H1 (cell line): ENCODE data around the gene ANKS1B.

Experiments used
- MAFK ChIP-seq: IDR thresholded peaks from 2 replicates; pipeline ENCODE4 v1.6.1; 2012; ENCODE audit warnings: low read depth, mild to moderate bottlenecking, improper control_type of control experiment, low read length
- SP4 ChIP-seq: IDR thresholded peaks from 2 replicates; pipeline ENCODE4 v1.6.1; 2012; ENCODE audit warnings: low read length, inconsistent platforms
- SUZ12 ChIP-seq: fragments of 200-600 bp; sonication (generic); IDR thresholded peaks from 2 replicates; pipeline ENCODE4 v1.6.1; 2012; ENCODE audit warnings: mild to moderate bottlenecking, inconsistent platforms, low read length, moderate library complexity, mixed read lengths
- USF2 ChIP-seq: IDR thresholded peaks from 2 replicates; pipeline ENCODE4 v1.6.1; 2011; ENCODE audit warnings: low read length, improper control_type of control experiment
- TF ChIP-seq, protein P1 (sequence below), 3 experiments: IDR thresholded peaks; 1 replicate in 2 of 3; 2 replicates in 1 of 3; pipeline versions ENCODE4 v1.5.1 to v1.6.1; 2011; ENCODE audit warnings: low read length in 3 of 3, mild to moderate bottlenecking in 3 of 3, inconsistent platforms in 2 of 3, low read depth in 1 of 3, moderate library complexity in 1 of 3; ENCODE audit not compliant: insufficient read depth in 1 of 3; ENCODE audit errors: control extremely low read depth in 1 of 3
- TF ChIP-seq, protein P2 (sequence below): IDR thresholded peaks from 2 replicates; pipeline ENCODE4 v1.6.1; 2012; ENCODE audit warnings: low read length, inconsistent platforms

- TF ChIP-seq SUZ12 (no peak), MAFK (no peak), USF2 (no peak), SP4 (no peak)
- TF ChIP-seq, protein P1, sequence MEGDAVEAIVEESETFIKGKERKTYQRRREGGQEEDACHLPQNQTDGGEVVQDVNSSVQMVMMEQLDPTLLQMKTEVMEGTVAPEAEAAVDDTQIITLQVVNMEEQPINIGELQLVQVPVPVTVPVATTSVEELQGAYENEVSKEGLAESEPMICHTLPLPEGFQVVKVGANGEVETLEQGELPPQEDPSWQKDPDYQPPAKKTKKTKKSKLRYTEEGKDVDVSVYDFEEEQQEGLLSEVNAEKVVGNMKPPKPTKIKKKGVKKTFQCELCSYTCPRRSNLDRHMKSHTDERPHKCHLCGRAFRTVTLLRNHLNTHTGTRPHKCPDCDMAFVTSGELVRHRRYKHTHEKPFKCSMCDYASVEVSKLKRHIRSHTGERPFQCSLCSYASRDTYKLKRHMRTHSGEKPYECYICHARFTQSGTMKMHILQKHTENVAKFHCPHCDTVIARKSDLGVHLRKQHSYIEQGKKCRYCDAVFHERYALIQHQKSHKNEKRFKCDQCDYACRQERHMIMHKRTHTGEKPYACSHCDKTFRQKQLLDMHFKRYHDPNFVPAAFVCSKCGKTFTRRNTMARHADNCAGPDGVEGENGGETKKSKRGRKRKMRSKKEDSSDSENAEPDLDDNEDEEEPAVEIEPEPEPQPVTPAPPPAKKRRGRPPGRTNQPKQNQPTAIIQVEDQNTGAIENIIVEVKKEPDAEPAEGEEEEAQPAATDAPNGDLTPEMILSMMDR (IDR thresholded peaks at IDR 0.05; ENCODE audit: control extremely low read depth in 1 of 3, insufficient read depth in 1 of 3, low read depth in 1 of 3, low read length in 3 of 3), result no peak
- TF ChIP-seq, protein P2, sequence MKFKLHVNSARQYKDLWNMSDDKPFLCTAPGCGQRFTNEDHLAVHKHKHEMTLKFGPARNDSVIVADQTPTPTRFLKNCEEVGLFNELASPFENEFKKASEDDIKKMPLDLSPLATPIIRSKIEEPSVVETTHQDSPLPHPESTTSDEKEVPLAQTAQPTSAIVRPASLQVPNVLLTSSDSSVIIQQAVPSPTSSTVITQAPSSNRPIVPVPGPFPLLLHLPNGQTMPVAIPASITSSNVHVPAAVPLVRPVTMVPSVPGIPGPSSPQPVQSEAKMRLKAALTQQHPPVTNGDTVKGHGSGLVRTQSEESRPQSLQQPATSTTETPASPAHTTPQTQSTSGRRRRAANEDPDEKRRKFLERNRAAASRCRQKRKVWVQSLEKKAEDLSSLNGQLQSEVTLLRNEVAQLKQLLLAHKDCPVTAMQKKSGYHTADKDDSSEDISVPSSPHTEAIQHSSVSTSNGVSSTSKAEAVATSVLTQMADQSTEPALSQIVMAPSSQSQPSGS, result no peak
These were observed 35.6 kb upstream of the ANKS1B start for GRCh38 chr12:100020370-100020769.
